H1 (cell line): Measurements from ENCODE around the gene ATP2B1. TPM values are rescaled to one million over a fixed set of nuclear protein-coding genes. Genes with fewer than 3 reads are reported as not detected.

ENCODE experiments used
- CTCF ChIA-PET: fragments of 300-600 bp; sonication (Branson Sonifier 250); formaldehyde crosslinking; loops from one replicate; lab custom pipeline; 2021; ENCODE audit not compliant: partially characterized antibody; lab: Charles Lee
- POLR2A ChIA-PET: fragments of 300-600 bp; sonication (Branson Sonifier 250); formaldehyde crosslinking; loops from one replicate; lab custom pipeline; 2021; ENCODE audit warnings: inconsistent platforms; ENCODE audit not compliant: partially characterized antibody; lab: Charles Lee
- DNase-seq, 2 experiments: peaks; one replicate each; pipeline versions ENCODE4 v3.0.0 to v3.0.0-alpha.2; 2010 to 2022; ENCODE audit warnings: low spot score in 2 of 2, low read depth in 1 of 2, mixed read lengths in 1 of 2
- FAIRE-seq: peaks from 2 replicates; lab custom pipeline; 2011; peaks lifted over from hg19 to GRCh38; lab: Jason Lieb, UNC
- H2AFZ ChIP-seq: 2 replicates; pipeline ENCODE4 v1.8.1; 2012; ENCODE audit warnings: low read length, inconsistent platforms
- H2AK5ac ChIP-seq: 2 replicates; pipeline ENCODE4 v1.6.1; 2013; ENCODE audit warnings: low read depth, low read length
- H2BK120ac ChIP-seq: replicated peaks from 2 replicates; pipeline ENCODE3; 2013; ENCODE audit warnings: low read depth, low read length, inconsistent platforms
- H2BK12ac ChIP-seq: 2 replicates; pipeline ENCODE4 v1.6.1; 2013; ENCODE audit warnings: low read depth, low read length
- H2BK15ac ChIP-seq: 2 replicates; pipeline ENCODE4 v1.6.1; 2013; ENCODE audit warnings: low read length
- H2BK20ac ChIP-seq: 2 replicates; pipeline ENCODE4 v1.6.1; 2013; ENCODE audit warnings: low read length
- H2BK5ac ChIP-seq: 2 replicates; pipeline ENCODE4 v1.6.1; 2013; ENCODE audit warnings: low read depth, low read length
- H3K14ac ChIP-seq: 2 replicates; pipeline ENCODE4 v1.6.1; 2013; ENCODE audit warnings: inconsistent platforms; ENCODE audit not compliant: insufficient read length
- H3K18ac ChIP-seq: 2 replicates; pipeline ENCODE4 v1.6.1; 2013; ENCODE audit warnings: low read length; ENCODE audit errors: extremely low read depth
- H3K23ac ChIP-seq: 2 replicates; pipeline ENCODE4 v1.6.1; 2013; ENCODE audit warnings: inconsistent platforms; ENCODE audit not compliant: insufficient read length
- H3K23me2 ChIP-seq: 2 replicates; pipeline ENCODE4 v1.6.1; 2013; ENCODE audit warnings: low read depth, low read length
- H3K27ac ChIP-seq: 2 replicates; pipeline ENCODE4 v1.6.1; 2011; ENCODE audit warnings: low read depth, low read length, inconsistent platforms
- H3K27me3 ChIP-seq, 4 experiments: replicated peaks in 1 of 4; 1 replicate in 1 of 4; 2 replicates in 3 of 4; pipeline versions ENCODE4 v1.6.1 to v1.8.1; 2011 to 2013; ENCODE audit warnings: low read length in 3 of 4, mild to moderate bottlenecking in 3 of 4, inconsistent platforms in 2 of 4, mixed read lengths in 2 of 4, moderate library complexity in 1 of 4; ENCODE audit not compliant: control insufficient read depth in 3 of 4, insufficient read depth in 3 of 4; ENCODE audit errors: extremely low read depth in 1 of 4
- H3K36me3 ChIP-seq, 4 experiments: 2 replicates each; pipeline versions ENCODE4 v1.6.1 to v1.8.1; 2011 to 2013; ENCODE audit warnings: mild to moderate bottlenecking in 4 of 4, low read length in 3 of 4, moderate library complexity in 2 of 4, control low read depth in 1 of 4, inconsistent platforms in 1 of 4; ENCODE audit not compliant: insufficient read depth in 4 of 4, control insufficient read depth in 2 of 4
- H3K4ac ChIP-seq: replicated peaks from 2 replicates; pipeline ENCODE3; 2013; ENCODE audit warnings: low read length, low read depth, mixed read lengths, inconsistent platforms; ENCODE audit not compliant: insufficient read length
- H3K4me1 ChIP-seq, 4 experiments: replicated peaks in 1 of 4; 1 replicate in 1 of 4; 2 replicates in 3 of 4; pipeline versions ENCODE4 v1.6.1 to v1.8.1; 2011 to 2013; ENCODE audit warnings: low read length in 3 of 4, inconsistent platforms in 2 of 4, mixed read lengths in 1 of 4; ENCODE audit not compliant: insufficient read depth in 4 of 4, control insufficient read depth in 3 of 4
- H3K4me2 ChIP-seq, 2 experiments: 2 replicates each; pipeline versions ENCODE4 v1.6.1 to v1.8.1; 2011 to 2013; ENCODE audit warnings: low read depth in 2 of 2, low read length in 2 of 2, control low read depth in 1 of 2, inconsistent platforms in 1 of 2, mild to moderate bottlenecking in 1 of 2; ENCODE audit not compliant: insufficient read depth in 1 of 2
- H3K4me3 ChIP-seq, 4 experiments: fragments of 200-600, 300-600 bp in 1 of 4; sonication (generic), shearing (Covaris generic), sonication (Bioruptor Twin) in 1 of 4; 2 replicates each; pipeline versions ENCODE4 v1.5.1 to v1.8.1; 2011 to 2016; ENCODE audit warnings: low read length in 4 of 4, low read depth in 3 of 4, control low read depth in 2 of 4, inconsistent platforms in 2 of 4, mild to moderate bottlenecking in 2 of 4, mixed read lengths in 1 of 4, moderate library complexity in 1 of 4; ENCODE audit not compliant: insufficient read depth in 2 of 4; ENCODE audit errors: extremely low read depth in 1 of 4
- H3K56ac ChIP-seq: replicated peaks from 2 replicates; pipeline ENCODE3; 2013; ENCODE audit warnings: low read depth, mild to moderate bottlenecking, mixed read lengths, low read length, inconsistent platforms; ENCODE audit not compliant: insufficient read length
- H3K79me1 ChIP-seq: 2 replicates; pipeline ENCODE4 v1.6.1; 2013; ENCODE audit warnings: low read depth, low read length, control low read depth
- H3K79me2 ChIP-seq, 2 experiments: 2 replicates each; pipeline versions ENCODE4 v1.6.1 to v1.8.1; 2012 to 2013; ENCODE audit warnings: low read length in 2 of 2, mild to moderate bottlenecking in 2 of 2, inconsistent platforms in 1 of 2; ENCODE audit not compliant: insufficient read depth in 2 of 2, control insufficient read depth in 1 of 2
- H3K9ac ChIP-seq, 4 experiments: replicated peaks in 1 of 4; 1 replicate in 1 of 4; 2 replicates in 3 of 4; pipeline versions ENCODE4 v1.6.1 to v1.8.1; 2011 to 2013; ENCODE audit warnings: low read depth in 3 of 4, low read length in 3 of 4, control low read depth in 2 of 4, mild to moderate bottlenecking in 2 of 4, moderate library complexity in 2 of 4, inconsistent platforms in 1 of 4; ENCODE audit errors: extremely low read depth in 1 of 4
- H3K9me3 ChIP-seq, 2 experiments: 2 replicates each; pipeline versions ENCODE4 v1.6.1 to v1.8.1; 2012 to 2013; ENCODE audit warnings: mild to moderate bottlenecking in 2 of 2, moderate library complexity in 2 of 2, control low read depth in 1 of 2, inconsistent platforms in 1 of 2, low read depth in 1 of 2, low read length in 1 of 2, mixed read lengths in 1 of 2; ENCODE audit not compliant: insufficient read depth in 2 of 2
- H4K20me1 ChIP-seq, 2 experiments: replicated peaks in 1 of 2; 2 replicates each; pipeline versions ENCODE3 to v1.8.1; 2011 to 2013; ENCODE audit warnings: inconsistent platforms in 2 of 2, low read length in 2 of 2, mild to moderate bottlenecking in 1 of 2; ENCODE audit not compliant: insufficient read depth in 2 of 2, control insufficient read depth in 1 of 2
- H4K5ac ChIP-seq: 2 replicates; pipeline ENCODE4 v1.6.1; 2013; ENCODE audit warnings: low read length, low read depth, mixed read lengths, inconsistent platforms; ENCODE audit not compliant: insufficient read length
- H4K8ac ChIP-seq: 2 replicates; pipeline ENCODE4 v1.8.0; 2013; ENCODE audit warnings: mild to moderate bottlenecking, moderate library complexity, low read length, inconsistent platforms; ENCODE audit not compliant: insufficient read depth; ENCODE audit errors: extremely low read depth
- H4K91ac ChIP-seq: replicated peaks from 2 replicates; pipeline ENCODE3; 2013; ENCODE audit warnings: low read length, mixed read lengths, inconsistent platforms; ENCODE audit not compliant: insufficient read length
- CHD2 ChIP-seq: IDR thresholded peaks from 2 replicates; pipeline ENCODE4 v1.6.1; 2012; ENCODE audit warnings: low read length, improper control_type of control experiment
- KDM4A ChIP-seq: IDR thresholded peaks from one replicate; pipeline ENCODE4 v1.7.1; 2012; ENCODE audit warnings: low read depth, mild to moderate bottlenecking, moderate library complexity, low read length, inconsistent platforms; ENCODE audit not compliant: severe bottlenecking
- NRF1 ChIP-seq: IDR thresholded peaks from 2 replicates; pipeline ENCODE4 v1.6.1; 2011; ENCODE audit warnings: mild to moderate bottlenecking, low read depth, low read length, improper control_type of control experiment
- POLR2AphosphoS5 ChIP-seq: IDR thresholded peaks from 2 replicates; pipeline ENCODE4 v1.6.1; 2011; ENCODE audit warnings: low read depth, low read length
- RBBP5 ChIP-seq: IDR thresholded peaks from 2 replicates; pipeline ENCODE4 v1.7.1; 2012; ENCODE audit warnings: low read depth, mild to moderate bottlenecking, inconsistent platforms, low read length, moderate library complexity, borderline replicate concordance
- SP1 ChIP-seq: IDR thresholded peaks from 2 replicates; pipeline ENCODE4 v1.6.1; 2011; ENCODE audit warnings: low read depth, low read length
- WGBS, 2 experiments: shearing (Covaris generic) in 1 of 2; methylation state at CpG; one replicate each; pipeline versions ENCODE4 v1.1.6 to v1.1.7; 2013 to 2015; ENCODE audit warnings: low lambda C conversion rate in 2 of 2, mixed read lengths in 2 of 2, inconsistent platforms in 1 of 2, low coverage in 1 of 2, missing lambda C conversion rate in 1 of 2; ENCODE audit not compliant: insufficient replicate concordance in 2 of 2, insufficient coverage in 1 of 2, insufficient read length in 1 of 2; ENCODE audit errors: extremely low coverage in 1 of 2, missing lambda C conversion rate in 1 of 2; 5-methylcytosine and 5-hydroxymethylcytosine counted together
- polyA plus RNA-seq, 7 experiments: library from polyadenylated mRNA; depleted of rRNA in 3 of 7; stranded (reverse) in 5 of 7; unstranded in 2 of 7; fragments of >200 nt in 5 of 7; fragments of 200-250 nt in 2 of 7; gene quantifications; 1 replicate in 5 of 7; 2 replicates in 1 of 7; 4 replicates in 1 of 7; pipeline versions ENCODE4 v1.2.1 to v1.2.3, GENCODE V29; 2011 to 2013; ENCODE audit warnings: missing spikeins in 2 of 7, mixed read lengths in 2 of 7
- total RNA-seq: library from RNA; stranded (reverse); fragmentation: NEBNext Ultra II Directional; extraction: Animal tissue kit (Norgen Biotek cat#: 25700); gene quantifications from 2 replicates; pipeline ENCODE4 v1.2.1, GENCODE V29; 2021
- TF ChIP-seq, protein P1 (sequence below): IDR thresholded peaks from 2 replicates; pipeline ENCODE4 v1.6.1; 2011; ENCODE audit warnings: low read length, improper control_type of control experiment
- TF ChIP-seq, protein P2 (sequence below): IDR thresholded peaks from 2 replicates; pipeline ENCODE4 v1.6.1; 2011; ENCODE audit warnings: low read depth, mild to moderate bottlenecking, low read length; ENCODE audit not compliant: insufficient read depth

The ATP2B1 gene
- total and polyA plus RNA-seq, 2 of the 8 experiments (the other 6 are each of a cell fraction or from before 2014, with no cell fraction given): 4.3 to 32.0 TPM

DNA sequence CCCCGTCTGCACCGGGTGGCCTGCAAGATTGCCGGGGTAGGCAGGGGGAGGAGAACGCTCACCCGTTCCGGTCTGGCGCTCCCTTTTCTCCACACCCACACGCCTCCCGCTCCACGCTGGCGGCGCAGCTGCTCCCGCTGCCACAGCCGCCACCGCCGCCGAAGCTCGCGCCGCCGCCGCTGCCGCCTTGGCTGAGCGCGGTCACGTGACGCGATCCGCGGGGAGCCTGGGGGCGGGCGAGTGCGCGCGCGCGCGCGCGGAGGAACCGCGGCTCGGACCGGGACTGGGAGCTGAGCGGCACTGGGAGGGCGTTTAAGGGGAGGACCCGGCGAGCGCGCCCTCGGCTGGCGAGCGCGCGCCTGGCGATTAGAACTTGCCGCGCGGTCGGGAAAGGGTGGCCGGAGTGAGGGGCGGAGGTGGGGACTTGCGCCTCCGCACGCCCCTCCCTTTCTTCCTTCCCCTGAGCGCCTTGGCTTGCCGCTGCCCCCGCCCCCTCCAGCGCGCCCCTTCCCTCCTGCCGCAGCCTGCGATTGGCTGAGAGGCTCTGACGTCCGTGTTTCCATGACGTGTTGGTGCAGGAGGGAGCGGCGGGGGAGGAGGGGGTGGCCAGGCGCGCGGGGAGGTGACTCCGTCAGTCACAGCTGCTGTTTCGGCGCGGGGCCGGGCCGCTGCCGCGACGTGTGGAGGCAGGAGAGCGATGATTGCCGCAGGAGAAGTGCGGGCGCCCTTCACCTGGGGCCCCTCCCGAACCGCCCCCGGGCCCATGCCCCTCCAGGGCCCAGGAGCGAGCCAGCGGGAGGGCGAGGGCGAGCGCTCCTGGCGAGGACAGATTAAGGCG lies 738 bp upstream of the ATP2B1 start:
- no peak overlapping the region for H3K23ac ChIP-seq
- 0% methylated on average over 38 of the region's 103 CpGs; no CpG with 5 or more reads in 1 of the 2 experiments for WGBS, 2 experiments
- peak overlapping the region; percentile 78; the same call in 1 of the 2 replicates for H2AFZ ChIP-seq
- peak overlapping the region; percentile 79 to 98 for H3K4me2 ChIP-seq
- FAIRE-seq (no peak), DNase-seq (peak; percentile 95)
- peak overlapping the region; percentile 98 for H4K8ac ChIP-seq
- H3K23me2 ChIP-seq: peaks cover 14% of the 10 kb centered on the region; the same call in 1 of the 2 replicates
- peak overlapping the region; percentile 95 for H4K5ac ChIP-seq
- ChIA-PET CTCF (interaction anchor here (0.7 to 1.3 kb wide), 3 partner anchors 101 to 358 kb away, joined by 3 to 5 read pairs (median 4); no protein-coding TSS in a partner anchor), POLR2A (interaction anchor here (0.6 to 2.7 kb wide), 12 partner anchors 8 to 360 kb away, joined by 3 to 13 read pairs (median 4); partner anchors contain the start of genes DUSP6 and GALNT4)
- H3K4me3 ChIP-seq: peak overlapping the region; percentile 79 to 88 (median 87)
- H2BK15ac ChIP-seq: no peak overlapping the region; the same call in 1 of the 2 replicates
- H2BK5ac ChIP-seq: peak overlapping the region; percentile 89; the same call in 1 of the 2 replicates
- peak overlapping the region; percentile 90 for H3K27ac ChIP-seq
- H4K20me1 ChIP-seq: peaks cover 11 to 15% of the 10 kb centered on the region in 2 experiments
- H2BK120ac ChIP-seq: no peak overlapping the region
- H3K18ac ChIP-seq: peak overlapping the region; percentile 85; the same call in 1 of the 2 replicates
- H3K9me3 ChIP-seq: peaks cover 0 to 5% of the 10 kb centered on the region in 2 experiments; a peak in 3 of 4 replicates
- H3K9ac ChIP-seq: peak overlapping the region; percentile 81 to 94 (median 88)
- H4K91ac ChIP-seq: no peak overlapping the region
- peak overlapping the region; percentile 78 for H3K56ac ChIP-seq
- H3K14ac ChIP-seq: no peak overlapping the region
- no peaks in the 10 kb centered on the region; a peak in 1 of 7 replicates for H3K4me1 ChIP-seq
- no peaks in the 10 kb centered on the region; the same call in 1 of the 2 replicates for H3K79me1 ChIP-seq
- peak overlapping the region; percentile 65; the same call in 1 of the 2 replicates for H2BK12ac ChIP-seq
- H3K36me3 ChIP-seq: no peaks in the 10 kb centered on the region; a peak in 1 of 8 replicates
- no peak overlapping the region for H2AK5ac ChIP-seq
- H2BK20ac ChIP-seq: no peak overlapping the region
- peaks cover 0 to 32% of the 10 kb centered on the region in 2 experiments; a peak in 2 of 4 replicates for H3K79me2 ChIP-seq
- H3K27me3 ChIP-seq: peaks cover 0 to 26% (median 13%) of the 10 kb centered on the region in 4 experiments; a peak in 5 of 7 replicates
- no peak overlapping the region for H3K4ac ChIP-seq
- peak; percentile 84 for TF ChIP-seq POLR2AphosphoS5
- peak; percentile 36 for TF ChIP-seq NRF1
- TF ChIP-seq SP1: 0 out of 2 replicates have a peak, but pooled peaks have one; percentile 25
- peak; percentile 85; the same call in 1 of the 2 replicates for TF ChIP-seq RBBP5
- no peak for TF ChIP-seq KDM4A
- TF ChIP-seq, protein P1, sequence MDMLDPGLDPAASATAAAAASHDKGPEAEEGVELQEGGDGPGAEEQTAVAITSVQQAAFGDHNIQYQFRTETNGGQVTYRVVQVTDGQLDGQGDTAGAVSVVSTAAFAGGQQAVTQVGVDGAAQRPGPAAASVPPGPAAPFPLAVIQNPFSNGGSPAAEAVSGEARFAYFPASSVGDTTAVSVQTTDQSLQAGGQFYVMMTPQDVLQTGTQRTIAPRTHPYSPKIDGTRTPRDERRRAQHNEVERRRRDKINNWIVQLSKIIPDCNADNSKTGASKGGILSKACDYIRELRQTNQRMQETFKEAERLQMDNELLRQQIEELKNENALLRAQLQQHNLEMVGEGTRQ: peak; percentile 90
- TF ChIP-seq, protein P2, sequence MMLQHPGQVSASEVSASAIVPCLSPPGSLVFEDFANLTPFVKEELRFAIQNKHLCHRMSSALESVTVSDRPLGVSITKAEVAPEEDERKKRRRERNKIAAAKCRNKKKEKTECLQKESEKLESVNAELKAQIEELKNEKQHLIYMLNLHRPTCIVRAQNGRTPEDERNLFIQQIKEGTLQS: peak; percentile 19; the same call in 1 of the 2 replicates
- 0 out of 2 replicates have a peak, but pooled peaks have one; percentile 44 for TF ChIP-seq CHD2
